Measurements from ENCODE around the gene KDELR3.

- TF ChIP-seq SIN3A (IDR thresholded peaks at IDR 0.05; ENCODE audit: borderline replicate concordance, insufficient read depth, low read length) (no peak), POLR2AphosphoS5 (IDR thresholded peaks at IDR 0.05; ENCODE audit: low read depth, low read length) (no peak), REST (IDR thresholded peaks at IDR 0.05; ENCODE audit: insufficient read depth in 1 of 2, low read depth in 2 of 2, low read length in 2 of 2) (no peak)
These were observed 51.8 kb downstream of the KDELR3 start for GRCh38 chr22:38519453-38520250.
